Activated CD4-positive, alpha-beta T cell treated with anti-CD3 and anti-CD28 coated beads, Interleukin-2, Interleukin-4, amounts not matched to agents 100 ng/mL and 50 ng/mL, durations not matched to agents 16 hours and 8 hours (primary cell): ENCODE measurements around the gene VASH1.

Source experiments
- DNase-seq: peaks from one replicate; pipeline ENCODE4 v3.0.0-alpha.2; 2020; ENCODE audit warnings: low spot score

VASH1 gene

GRCh38 chr14:76832503-76832988 is 71.3 kb downstream of the VASH1 start:
- no peak for DNase-seq
